Stimulated activated CD8-positive, alpha-beta memory T cell treated with anti-CD3 and anti-CD28 coated beads, Interleukin-12 subunit alpha, Interleukin-12 subunit beta, amount 100 ng/mL, for 24 hours (primary cell): ENCODE results near the gene SPRR5.

Experiments
- DNase-seq: peaks from one replicate; pipeline ENCODE4 v3.0.0-alpha.2; 2020; ENCODE audit errors: extremely low read depth

The SPRR5 gene

GRCh38 chr1:152946248-152946647, 758 bp upstream of the SPRR5 start:
- DNase-seq, result no peak

DNA sequence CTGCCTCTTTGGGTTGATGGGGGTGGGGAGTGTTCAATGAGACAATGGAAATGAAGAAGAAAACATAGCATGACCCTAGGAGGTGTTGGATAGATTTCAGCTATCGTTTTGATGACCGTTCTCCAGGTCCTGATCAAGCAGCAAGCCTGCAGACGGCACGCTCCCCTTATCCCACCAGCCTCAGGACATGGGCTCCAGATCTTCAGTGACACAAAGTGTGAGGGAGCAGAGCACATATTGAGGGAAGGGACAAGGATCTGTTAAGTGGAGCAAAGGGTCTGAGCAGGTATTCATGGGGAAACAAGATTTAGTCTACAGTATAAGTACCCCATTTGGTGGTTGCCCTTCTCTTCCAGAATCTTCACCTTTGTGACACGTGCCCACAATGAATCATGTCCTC, 4.7 kb downstream of the SPRR5 start:
- no peak for DNase-seq

DNA sequence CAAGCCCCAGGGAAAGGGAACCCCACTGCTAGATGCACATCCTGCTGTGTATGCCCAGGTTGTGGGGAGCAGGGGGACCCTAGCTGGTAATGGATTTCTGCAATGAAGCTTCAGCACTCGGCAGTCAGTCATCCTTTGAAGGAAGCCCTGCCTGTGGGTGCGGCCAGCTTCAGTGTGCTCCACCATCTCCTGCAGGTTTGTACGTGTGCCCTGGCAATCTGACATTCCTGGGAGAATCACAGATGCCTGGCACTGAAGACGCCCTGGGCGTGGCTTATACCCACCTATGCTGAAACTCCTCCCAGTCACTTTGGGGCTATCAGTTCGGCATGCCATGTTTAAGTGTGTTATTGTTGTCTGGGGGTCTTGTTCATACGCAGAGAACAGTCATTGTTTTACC, 6.8 kb downstream of the SPRR5 start:
- DNase-seq, result no peak

DNA sequence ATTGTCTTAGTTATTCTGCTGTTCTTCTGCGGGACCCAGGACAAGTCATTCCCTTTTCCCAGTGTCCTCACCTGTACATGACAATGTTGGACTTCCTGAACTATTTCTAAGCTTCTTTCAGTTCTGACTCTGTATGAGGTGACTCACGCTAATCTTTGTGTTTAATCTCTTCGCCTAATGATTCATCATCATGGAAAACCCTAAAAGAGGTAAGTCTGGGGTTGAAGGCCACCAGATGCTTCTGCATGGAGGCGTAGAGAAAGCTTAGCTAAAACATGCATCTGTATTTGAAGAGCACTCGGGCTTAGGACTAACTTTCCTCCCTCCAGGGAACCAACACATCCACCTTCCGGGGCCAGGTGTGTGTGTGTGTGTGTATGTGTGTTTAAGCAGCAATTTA, 7.4 kb downstream of the SPRR5 start:
- no peak for DNase-seq

GRCh38 chr1:152957561-152957960, 10.6 kb downstream of the SPRR5 start:
- DNase-seq, result no peak

- DNase-seq, result no peak
Observed at GRCh38 chr1:152959273-152959672, 12.3 kb downstream of the SPRR5 start.

GRCh38 chr1:152959801-152960451, 12.9 kb downstream of the SPRR5 start:
- DNase-seq, result no peak

DNA sequence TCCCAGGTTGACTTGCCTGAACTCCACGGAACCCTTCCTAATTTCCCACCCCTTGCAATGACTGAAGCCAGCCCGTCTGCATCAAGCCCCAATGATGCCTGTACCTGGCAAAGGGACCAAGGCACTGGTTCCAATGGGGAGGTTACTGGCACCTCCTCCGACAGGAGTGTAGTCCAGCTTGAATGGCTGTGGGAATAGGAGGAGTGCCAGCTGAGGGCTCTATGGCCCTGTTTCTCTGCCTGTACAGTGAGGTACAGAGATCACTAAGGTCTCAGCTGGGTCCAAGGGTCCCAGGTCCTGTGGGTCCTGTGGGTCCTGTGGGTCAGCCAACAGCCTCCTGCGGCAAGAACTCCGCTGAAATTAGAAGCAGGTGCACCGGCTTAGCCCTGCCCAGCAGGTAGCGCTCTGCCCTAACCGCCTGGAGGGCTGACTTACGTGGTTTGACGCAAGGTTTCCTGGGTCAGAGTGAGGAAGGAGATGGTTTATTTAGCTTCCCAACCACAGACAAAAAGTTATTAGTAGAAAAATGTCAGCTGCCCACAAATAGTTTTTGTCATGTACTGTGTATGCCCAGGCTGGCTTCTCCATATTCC, 13.5 kb downstream of the SPRR5 start:
- DNase-seq, result no peak

DNA sequence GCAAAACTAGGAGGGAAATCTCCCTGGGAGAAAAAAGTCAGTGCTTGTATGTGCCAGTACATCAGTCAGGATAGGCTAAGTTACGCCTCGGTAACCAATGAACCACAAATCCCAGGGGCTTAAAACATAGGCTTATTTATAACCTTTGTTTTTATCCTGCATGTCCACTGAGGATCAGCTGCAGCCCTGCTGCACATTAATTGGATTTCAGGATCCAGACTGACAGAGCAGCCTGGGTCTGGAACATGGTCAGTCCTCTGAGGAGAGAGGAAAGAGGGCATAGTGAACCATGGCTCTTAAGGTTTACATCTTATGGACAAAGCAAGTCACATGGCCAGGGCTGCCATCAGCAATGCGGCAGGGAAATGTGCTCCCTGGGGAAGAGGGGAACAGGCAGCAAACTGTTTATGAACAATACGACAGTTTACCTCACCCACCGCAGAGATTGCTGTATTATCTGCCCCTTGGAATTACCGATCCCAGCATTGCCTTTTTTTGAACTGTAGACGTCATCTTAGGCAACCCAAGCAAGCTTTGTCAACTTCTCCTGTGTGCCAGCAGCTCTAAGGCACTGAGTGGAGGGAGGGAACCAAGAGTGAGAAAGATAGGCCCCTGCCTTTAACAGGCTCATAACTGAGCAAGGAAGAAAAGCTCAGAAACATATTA, 14.4 kb downstream of the SPRR5 start:
- no peak for DNase-seq

- no peak for DNase-seq
Observed at GRCh38 chr1:152962876-152963415, 15.9 kb downstream of the SPRR5 start.

DNA sequence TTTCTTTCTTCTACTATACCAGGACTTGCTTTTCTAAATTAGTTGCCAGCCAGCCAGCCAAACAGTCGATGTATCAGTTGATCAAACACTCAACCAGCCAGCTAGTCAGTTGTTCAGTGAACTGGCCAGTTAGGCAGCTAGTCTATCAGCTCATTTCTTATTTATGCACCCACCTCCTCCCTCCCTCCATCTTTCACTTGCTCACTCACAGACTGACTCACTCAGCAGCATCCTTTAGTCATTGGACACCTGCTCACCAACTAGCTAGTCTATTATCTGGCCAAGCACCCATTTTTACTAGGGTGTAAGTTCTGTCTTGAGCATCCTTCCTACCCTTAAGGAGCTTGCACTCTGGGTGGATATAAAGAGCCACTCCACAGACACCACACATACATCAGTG, 17.5 kb downstream of the SPRR5 start:
- no peak for DNase-seq

- no peak for DNase-seq
Observed at GRCh38 chr1:152965853-152966252, 18.8 kb downstream of the SPRR5 start.

- no peak for DNase-seq
Observed at GRCh38 chr1:152967201-152967600, 20.2 kb downstream of the SPRR5 start.

- no peak for DNase-seq
Observed at GRCh38 chr1:152968248-152968647, 21.2 kb downstream of the SPRR5 start.

DNA sequence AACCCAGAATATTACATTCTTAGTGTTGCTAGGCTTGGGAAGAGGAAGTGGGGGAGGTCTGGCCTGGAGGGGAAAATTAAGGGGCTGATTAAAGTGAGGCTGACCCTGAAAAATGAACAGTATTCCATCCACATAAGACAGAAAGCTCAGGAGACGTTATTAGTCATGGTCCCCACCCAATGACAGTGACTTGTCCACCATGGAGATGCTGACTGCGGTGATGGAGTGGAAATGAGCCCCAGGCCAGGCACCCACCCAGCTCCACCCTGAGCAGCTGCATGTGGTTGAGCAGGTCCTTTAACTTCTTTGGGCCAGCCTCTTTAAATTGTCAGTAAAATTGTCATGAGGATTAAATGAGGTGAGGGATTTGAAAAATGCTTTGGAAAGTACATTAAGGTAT, 22.0 kb downstream of the SPRR5 start:
- DNase-seq, result no peak

DNA sequence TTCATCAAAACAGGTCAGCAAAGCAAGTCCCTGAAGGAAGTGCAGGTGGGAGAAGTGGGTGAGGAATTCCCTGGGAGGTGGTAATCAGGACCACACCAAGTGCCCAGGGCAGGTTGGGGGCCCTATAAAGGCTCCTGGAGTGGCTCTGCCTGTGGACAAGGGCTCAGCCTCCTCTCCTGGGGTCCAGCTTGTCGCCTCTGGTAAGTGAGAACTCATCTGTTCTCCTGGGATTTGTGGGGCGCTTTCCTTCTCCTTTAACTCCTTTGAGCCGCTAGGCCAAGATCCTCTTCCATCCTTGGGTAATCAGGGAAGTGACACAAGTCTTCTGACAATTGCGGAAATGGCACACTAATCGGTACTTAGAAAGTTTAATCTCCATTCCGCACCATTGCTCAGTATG, 23.5 kb downstream of the SPRR5 start, which contains the start of gene SPRR4:
SPRR4 (plus strand) TSS at position 154 of the 400 bp plus-strand sequence. CDS start 1,243 bp downstream, outside the sequence.
- DNase-seq, result no peak

DNA sequence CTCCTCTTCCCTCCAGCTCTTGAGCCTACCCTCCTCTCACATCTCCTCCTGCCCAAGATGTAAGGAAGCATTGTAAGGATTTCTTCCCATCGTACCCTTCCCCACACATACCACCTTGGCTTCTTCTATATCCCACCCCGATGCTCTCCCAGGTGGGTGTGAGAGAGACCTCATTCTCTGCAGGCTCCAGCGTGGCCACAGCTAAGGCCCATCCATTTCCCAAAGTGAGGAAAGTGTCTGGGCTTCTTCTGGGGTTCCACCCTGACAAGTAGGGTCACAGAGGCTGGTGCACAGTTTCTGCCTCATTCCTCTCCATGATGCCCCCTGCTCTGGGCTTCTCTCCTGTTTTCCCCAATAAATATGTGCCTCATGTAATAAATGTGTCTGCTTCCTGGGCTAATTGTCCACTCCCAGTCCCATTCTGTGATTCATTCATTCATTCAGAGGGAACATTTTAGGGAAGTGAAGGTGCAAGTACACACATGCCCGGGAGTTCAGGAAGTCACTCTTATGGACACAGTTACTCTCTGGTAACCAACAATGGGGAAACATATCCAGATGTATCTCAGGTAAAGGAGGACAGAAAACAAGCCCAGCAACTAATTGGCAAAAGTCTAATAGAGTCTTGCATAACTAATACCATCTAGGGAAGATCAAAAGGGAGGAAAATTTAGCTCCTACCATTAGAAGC, 25.3 kb downstream of the SPRR5 start:
- no peak for DNase-seq

- no peak for DNase-seq
Observed at GRCh38 chr1:152976688-152977087, 29.7 kb downstream of the SPRR5 start.

- no peak for DNase-seq
Observed at GRCh38 chr1:152977614-152978013, 30.6 kb downstream of the SPRR5 start.

- DNase-seq, result no peak
Observed at GRCh38 chr1:152980676-152981075, 33.7 kb downstream of the SPRR5 start.

DNA sequence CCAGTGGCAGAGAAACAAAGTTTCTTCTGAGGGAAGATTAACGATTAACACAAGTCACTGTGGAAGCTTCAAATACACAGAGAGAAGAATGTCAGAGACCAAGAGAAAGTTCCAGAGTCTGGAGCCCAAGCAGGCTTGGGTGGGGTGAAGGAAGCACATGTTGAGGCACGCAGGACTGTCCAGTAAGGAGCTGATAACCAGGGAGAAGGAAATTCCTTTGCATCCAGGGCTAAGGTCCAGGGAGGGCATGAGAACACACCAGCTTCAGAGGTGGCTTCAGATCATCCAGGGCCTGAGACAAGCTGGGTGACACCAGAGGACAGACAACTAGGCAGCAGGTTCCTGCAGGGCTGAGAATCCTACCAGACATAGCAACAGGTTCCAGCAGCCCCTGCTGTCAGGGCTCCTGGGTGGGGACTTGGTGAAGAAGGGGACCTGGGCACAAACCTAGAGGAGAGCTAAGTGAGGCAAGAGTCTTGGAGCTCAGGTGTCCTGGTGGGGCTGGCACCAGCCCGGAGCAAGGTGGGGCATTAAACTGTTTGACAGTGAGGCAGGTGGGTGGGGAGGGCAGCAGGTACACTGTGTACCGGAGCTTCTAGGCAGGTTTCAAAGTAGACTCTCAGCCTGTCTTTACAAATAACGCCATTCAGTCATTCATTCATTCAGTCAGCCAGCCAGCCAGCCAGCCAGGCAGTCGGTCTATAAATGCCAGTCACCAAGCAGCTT, 34.3 kb downstream of the SPRR5 start:
- no peak for DNase-seq

GRCh38 chr1:152982076-152982475, 35.1 kb downstream of the SPRR5 start:
- no peak for DNase-seq
